Suprapubic skin (tissue), 4 donors: ENCODE measurements around the gene TMEM243. TPM values are rescaled to one million over a fixed set of nuclear protein-coding genes. Genes with fewer than 3 reads are reported as not detected.
"Not testable (repeated sequence)": the region's sequence is repeated elsewhere in the genome, so short reads cannot be mapped to it uniquely, and the experiment has no call there.

Experiments
- DNase-seq, 2 donors: peaks; one replicate each; pipeline ENCODE4 v3.0.0-alpha.2; 2019; ENCODE audit warnings: low spot score in 2 of 2
- H3K27ac ChIP-seq: fragments of 200-600 bp; sonication (generic); one replicate; pipeline ENCODE4 v1.5.1; 2019
- H3K27me3 ChIP-seq: fragments of 200-600 bp; sonication (generic); one replicate; pipeline ENCODE4 v1.5.1; 2019
- H3K36me3 ChIP-seq: fragments of 200-600 bp; sonication (generic); one replicate; pipeline ENCODE4 v1.5.1; 2019
- H3K4me1 ChIP-seq: fragments of 200-600 bp; sonication (generic); one replicate; pipeline ENCODE4 v1.5.1; 2019
- H3K4me3 ChIP-seq: fragments of 200-600 bp; sonication (generic); one replicate; pipeline ENCODE4 v1.5.1; 2019; ENCODE audit warnings: mild to moderate bottlenecking
- H3K9me3 ChIP-seq: fragments of 200-600 bp; sonication (generic); one replicate; pipeline ENCODE4 v1.5.1; 2019
- EP300 ChIP-seq: sonication (generic); formaldehyde crosslinking; IDR thresholded peaks from one replicate; pipeline ENCODE4 v1.6.1; 2017; ENCODE audit warnings: antibody characterized with exemption
- POLR2A ChIP-seq, 2 donors: fragments of 450-650 bp; IDR thresholded peaks; one replicate each; pipeline ENCODE4 v1.6.1; 2017; ENCODE audit warnings: antibody characterized with exemption in 2 of 2, mild to moderate bottlenecking in 2 of 2, moderate library complexity in 2 of 2
- POLR2AphosphoS5 ChIP-seq, 3 donors: sonication (generic); formaldehyde crosslinking; IDR thresholded peaks; one replicate each; pipeline ENCODE4 v1.6.1; 2017; ENCODE audit warnings: antibody characterized with exemption in 3 of 3
- WGBS: methylation state at CpG from one replicate; pipeline ENCODE4 v1.1.5; 2018; 5-methylcytosine and 5-hydroxymethylcytosine counted together
- total RNA-seq, 4 donors: library from RNA; depleted of rRNA; stranded (reverse); fragments of >200 nt; gene quantifications; one replicate each; pipeline ENCODE4 v1.1.0, GENCODE V29; 2016
- TF ChIP-seq, protein P1 (sequence below), 2 donors: fragments of 200-600 bp in 1 of 2; fragments of 450-650 bp in 1 of 2; sonication (generic) in 1 of 2; IDR thresholded peaks; one replicate each; pipeline ENCODE4 v1.5.1; 2016 to 2019; ENCODE audit warnings: antibody characterized with exemption in 2 of 2, mild to moderate bottlenecking in 1 of 2, moderate library complexity in 1 of 2

The TMEM243 gene
- 10 to 100 TPM; 27.7 to 76.0 (median 39.2) TPM for total RNA-seq

DNA sequence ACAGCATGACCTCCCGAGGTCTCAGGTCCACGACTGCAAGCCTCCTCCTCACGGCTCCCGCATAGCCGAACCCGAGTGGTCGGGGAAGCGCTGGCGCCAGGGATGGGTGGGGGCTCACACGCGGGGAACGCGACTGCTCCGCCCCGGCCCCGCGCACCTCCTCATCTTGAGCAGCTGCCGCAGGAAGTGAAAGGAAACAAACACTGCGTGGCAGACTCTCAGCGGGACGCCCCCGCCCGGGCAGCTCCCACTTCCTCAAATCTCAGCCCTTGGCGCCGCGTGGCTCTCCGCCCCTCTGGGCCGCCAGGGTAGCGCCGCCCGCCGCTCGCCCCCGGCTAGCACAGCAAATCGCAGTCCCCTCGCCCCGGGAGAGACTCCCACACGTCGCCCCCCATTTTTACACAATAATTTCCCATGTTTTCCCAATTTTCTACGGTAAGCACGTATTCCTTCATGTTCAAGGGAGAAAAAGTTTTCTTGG, at the start of gene TMEM243:
TMEM243 (minus strand) TSS at position 188 of the 481 bp plus-strand sequence. CDS start 229 bp downstream, outside the sequence.
- TF ChIP-seq, protein P1, sequence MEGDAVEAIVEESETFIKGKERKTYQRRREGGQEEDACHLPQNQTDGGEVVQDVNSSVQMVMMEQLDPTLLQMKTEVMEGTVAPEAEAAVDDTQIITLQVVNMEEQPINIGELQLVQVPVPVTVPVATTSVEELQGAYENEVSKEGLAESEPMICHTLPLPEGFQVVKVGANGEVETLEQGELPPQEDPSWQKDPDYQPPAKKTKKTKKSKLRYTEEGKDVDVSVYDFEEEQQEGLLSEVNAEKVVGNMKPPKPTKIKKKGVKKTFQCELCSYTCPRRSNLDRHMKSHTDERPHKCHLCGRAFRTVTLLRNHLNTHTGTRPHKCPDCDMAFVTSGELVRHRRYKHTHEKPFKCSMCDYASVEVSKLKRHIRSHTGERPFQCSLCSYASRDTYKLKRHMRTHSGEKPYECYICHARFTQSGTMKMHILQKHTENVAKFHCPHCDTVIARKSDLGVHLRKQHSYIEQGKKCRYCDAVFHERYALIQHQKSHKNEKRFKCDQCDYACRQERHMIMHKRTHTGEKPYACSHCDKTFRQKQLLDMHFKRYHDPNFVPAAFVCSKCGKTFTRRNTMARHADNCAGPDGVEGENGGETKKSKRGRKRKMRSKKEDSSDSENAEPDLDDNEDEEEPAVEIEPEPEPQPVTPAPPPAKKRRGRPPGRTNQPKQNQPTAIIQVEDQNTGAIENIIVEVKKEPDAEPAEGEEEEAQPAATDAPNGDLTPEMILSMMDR (IDR thresholded peaks at IDR 0.05): no peak
- TF ChIP-seq EP300: no peak
- peak in 1 of 2 donors; percentile 69 for TF ChIP-seq POLR2A (IDR thresholded peaks at IDR 0.05)
- TF ChIP-seq POLR2AphosphoS5 (IDR thresholded peaks at IDR 0.05): peak; percentile 28 to 74 (median 32)
- WGBS: under 1% methylated on average over 33 of the region's 41 CpGs
- peaks cover 35% of the 10 kb centered on the region for H3K4me1 ChIP-seq

GRCh38 chr7:87267239-87267900, 47.8 kb upstream of the TMEM243 start:
- H3K4me1 ChIP-seq: no peaks in the 10 kb centered on the region
- H3K27ac ChIP-seq: no peak overlapping the region
- no peaks in the 10 kb centered on the region for H3K36me3 ChIP-seq
- 83% methylated on average over 3 of the region's 3 CpGs for WGBS
- H3K27me3 ChIP-seq: peaks cover 8% of the 10 kb centered on the region
- DNase-seq: no peak
- H3K4me3 ChIP-seq: no peak overlapping the region
- no peaks in the 10 kb centered on the region for H3K9me3 ChIP-seq
- TF ChIP-seq EP300: no peak
- no peak for TF ChIP-seq POLR2A (IDR thresholded peaks at IDR 0.05)
- no peak for TF ChIP-seq POLR2AphosphoS5 (IDR thresholded peaks at IDR 0.05)
- TF ChIP-seq, protein P1 (IDR thresholded peaks at IDR 0.05): no peak

More for the DNA sequence above, at the start of gene TMEM243:
- no peaks in the 10 kb centered on the region for H3K27me3 ChIP-seq
- H3K4me3 ChIP-seq: peak within 1 kb of the TSS; percentile 67
- no peaks in the 10 kb centered on the region for H3K36me3 ChIP-seq
- DNase-seq: peak; percentile 89 to 90
- H3K9me3 ChIP-seq: no peaks in the 10 kb centered on the region
- peak within 1 kb of the TSS; percentile 80 for H3K27ac ChIP-seq

DNA sequence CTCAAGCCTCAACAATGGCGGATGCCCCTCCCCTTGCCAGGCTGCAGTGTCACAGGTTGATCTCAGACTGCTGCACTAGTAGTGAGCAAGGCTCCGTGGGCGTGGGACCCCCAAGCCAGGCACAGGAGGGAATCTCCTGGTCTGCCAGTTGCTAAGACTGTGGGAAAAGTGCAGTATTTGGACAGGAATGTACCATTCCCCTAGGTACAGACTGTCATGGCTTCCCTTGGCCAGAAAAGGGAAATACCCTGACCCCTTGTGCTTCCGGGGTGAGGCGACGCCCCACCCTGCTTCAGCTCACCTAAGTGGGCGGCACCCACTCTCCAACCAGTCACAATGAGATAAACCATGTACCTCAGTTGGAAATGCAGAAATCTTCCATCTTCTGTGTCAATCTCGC, 44.0 kb upstream of the TMEM243 start:
- Histone ChIP-seq H3K4me3 (no peak overlapping the region), H3K9me3 (no peaks in the 10 kb centered on the region), H3K27ac (no peak overlapping the region), H3K4me1 (no peaks in the 10 kb centered on the region), H3K27me3 (peaks cover 8% of the 10 kb centered on the region), H3K36me3 (no peaks in the 10 kb centered on the region)
- no peak for DNase-seq
- 97% methylated on average over 5 of the region's 8 CpGs for WGBS
- TF ChIP-seq, protein P1 (IDR thresholded peaks at IDR 0.05): no peak
- TF ChIP-seq POLR2A (IDR thresholded peaks at IDR 0.05) (no peak), EP300 (no peak), POLR2AphosphoS5 (IDR thresholded peaks at IDR 0.05) (no peak)

- no peaks in the 10 kb centered on the region for H3K4me1 ChIP-seq
- no peaks in the 10 kb centered on the region for H3K27me3 ChIP-seq
- H3K4me3 ChIP-seq: no peak overlapping the region
- H3K36me3 ChIP-seq: no peaks in the 10 kb centered on the region
- DNase-seq: no peak
- H3K27ac ChIP-seq: no peak overlapping the region
- 78% methylated on average over 3 of the region's 3 CpGs for WGBS
- H3K9me3 ChIP-seq: no peaks in the 10 kb centered on the region
- TF ChIP-seq POLR2AphosphoS5 (IDR thresholded peaks at IDR 0.05) (no peak), POLR2A (IDR thresholded peaks at IDR 0.05) (no peak), EP300 (no peak)
- TF ChIP-seq, protein P1 (IDR thresholded peaks at IDR 0.05): no peak
These were observed 34.1 kb upstream of the TMEM243 start for GRCh38 chr7:87253589-87254087.

- not testable (repeated sequence) for DNase-seq
These were observed 26.1 kb upstream of the TMEM243 start for GRCh38 chr7:87245671-87246070.

GRCh38 chr7:87238464-87239051, 19.0 kb upstream of the TMEM243 start:
- DNase-seq, H3K36me3 ChIP-seq, H3K9me3 ChIP-seq, H3K4me3 ChIP-seq, H3K27ac ChIP-seq, H3K4me1 ChIP-seq, H3K27me3 ChIP-seq: not testable (repeated sequence)
- WGBS: 71% methylated on average over 11 of the region's 11 CpGs

More at GRCh38 chr7:87245671-87246070, 26.1 kb upstream of the TMEM243 start:
- H3K4me1 ChIP-seq, H3K36me3 ChIP-seq, H3K27ac ChIP-seq, H3K4me3 ChIP-seq, H3K9me3 ChIP-seq, H3K27me3 ChIP-seq: not testable (repeated sequence)
- WGBS: 94% methylated on average over 5 of the region's 5 CpGs
